PC-9 (cell line): ENCODE data around the gene PAPSS2. TPM values are rescaled to one million over a fixed set of nuclear protein-coding genes. Genes with fewer than 3 reads are reported as not detected.
A peak's percentile ranks its signal among the peaks of the same experiment; 100 is the strongest.

Experiments used
- BruUV-seq: library from RNA; stranded (reverse); fragments of 400-500 nt; replicated peaks from 2 replicates; lab custom pipeline; 2021; lab: Mats Ljungman, UMichigan
- CTCF ChIA-PET: fragments of 300-600 bp; sonication (Branson Sonifier 250); formaldehyde crosslinking; loops from one replicate; lab custom pipeline; 2022; ENCODE audit warnings: antibody characterized with exemption; lab: Charles Lee
- POLR2A ChIA-PET: fragments of 300-600 bp; sonication (Branson Sonifier 250); formaldehyde crosslinking; loops from one replicate; lab custom pipeline; 2022; ENCODE audit warnings: antibody characterized with exemption; ENCODE audit not compliant: unreplicated experiment; lab: Charles Lee
- DNase-seq, 2 experiments: peaks; one replicate each; pipeline versions ENCODE4 v3.0.0 to v3.0.0-alpha.2; 2015 to 2022; ENCODE audit warnings: mixed read lengths in 1 of 2
- H2AFZ ChIP-seq: fragments of 200-600 bp; sonication (generic); 2 replicates; pipeline ENCODE4 v1.8.1; 2017; ENCODE audit warnings: antibody characterized with exemption
- H3F3A ChIP-seq: fragments of 200-600 bp; sonication (generic); 2 replicates; pipeline ENCODE4 v1.8.1; 2017; ENCODE audit warnings: antibody characterized with exemption, mild to moderate bottlenecking, low read depth; ENCODE audit not compliant: insufficient read depth
- H3K27ac ChIP-seq: fragments of 200-600 bp; sonication (generic); 2 replicates; pipeline ENCODE4 v1.6.1; 2016; ENCODE audit warnings: mixed run types
- H3K27me3 ChIP-seq: fragments of 200-600 bp; sonication (generic); 2 replicates; pipeline ENCODE4 v1.6.1; 2016; ENCODE audit warnings: low read depth, mixed run types; ENCODE audit not compliant: insufficient read depth
- H3K36me3 ChIP-seq: fragments of 200-600 bp; sonication (generic); 2 replicates; pipeline ENCODE4 v1.6.1; 2016; ENCODE audit warnings: low read depth, mixed run types
- H3K4me1 ChIP-seq: fragments of 200-600 bp; sonication (generic); replicated peaks from 2 replicates; pipeline ENCODE4 v1.6.1; 2016; ENCODE audit warnings: mixed run types; ENCODE audit not compliant: insufficient read depth
- H3K4me2 ChIP-seq: fragments of 200-600 bp; sonication (generic); 2 replicates; pipeline ENCODE4 v1.6.1; 2017; ENCODE audit warnings: mixed run types
- H3K4me3 ChIP-seq: fragments of 200-600 bp; sonication (generic); 2 replicates; pipeline ENCODE4 v1.6.1; 2016; ENCODE audit warnings: mixed run types
- H3K79me2 ChIP-seq: fragments of 200-600 bp; sonication (generic); 2 replicates; pipeline ENCODE4 v1.6.1; 2017; ENCODE audit warnings: low read depth, mixed run types
- H3K9me2 ChIP-seq: fragments of 200-600 bp; sonication (generic); 2 replicates; pipeline ENCODE4 v1.8.1; 2017; ENCODE audit warnings: mild to moderate bottlenecking; ENCODE audit not compliant: insufficient read depth
- H3K9me3 ChIP-seq: fragments of 200-600 bp; sonication (generic); 2 replicates; pipeline ENCODE4 v1.8.1; 2016; ENCODE audit warnings: low read depth; ENCODE audit not compliant: insufficient read depth
- H4K20me1 ChIP-seq: fragments of 200-600 bp; sonication (generic); 2 replicates; pipeline ENCODE4 v1.8.1; 2017; ENCODE audit not compliant: insufficient read depth
- EZH2 ChIP-seq: fragments of 200-600 bp; sonication (generic); IDR thresholded peaks from 2 replicates; pipeline ENCODE4 v1.8.0; 2017; ENCODE audit warnings: antibody characterized with exemption, low read depth
- intact Hi-C: fragments of 100-400 bp; cut with micrococcal nuclease; formaldehyde crosslinking; loops from one replicate; pipeline ENCODE4 v1.10.0; 2022; ENCODE audit not compliant: unreplicated experiment
- total RNA-seq: library from RNA; stranded (reverse); gene quantifications from 2 replicates; pipeline ENCODE4 v1.2.3, GENCODE V29; 2021
- TF ChIP-seq, protein P1 (sequence below): fragments of 200-600 bp; sonication (generic); conservative IDR thresholded peaks from 2 replicates; pipeline ENCODE4 v1.6.1; 2017; ENCODE audit warnings: mixed run types, antibody characterized with exemption, mild to moderate bottlenecking, moderate library complexity

PAPSS2 gene
- total RNA-seq, 1 experiment from 2014 or later, result 37.4 TPM

DNA sequence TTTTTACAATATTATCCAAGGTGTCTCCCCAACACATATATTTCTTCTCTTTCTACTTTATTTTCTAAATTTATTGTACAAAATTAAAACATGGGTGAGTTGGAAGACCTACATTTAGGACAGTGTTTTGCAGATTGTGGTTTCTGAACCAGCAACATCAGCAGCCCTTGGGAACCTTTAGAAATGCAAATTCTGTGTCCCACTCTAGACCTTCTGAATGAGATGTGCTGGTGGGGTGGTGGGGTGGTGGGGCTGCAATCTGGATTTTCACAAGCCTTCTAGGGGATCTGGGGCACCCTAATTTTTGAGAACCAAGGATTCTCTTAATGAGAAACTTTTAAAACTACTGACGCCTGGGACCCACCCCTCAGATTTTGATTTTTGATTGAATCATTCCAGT is 7.4 kb upstream of the PAPSS2 start:
- Histone ChIP-seq H3K9me3 (no peaks in the 10 kb centered on the region), H3K79me2 (no peaks in the 10 kb centered on the region), H3K4me1 (peaks cover 11% of the 10 kb centered on the region; the same call in 1 of the 2 replicates), H3K27ac (no peak overlapping the region), H4K20me1 (no peaks in the 10 kb centered on the region), H3K36me3 (no peaks in the 10 kb centered on the region), H3F3A (peaks cover 3% of the 10 kb centered on the region; the same call in 1 of the 2 replicates), H3K27me3 (no peaks in the 10 kb centered on the region), H2AFZ (no peak overlapping the region), H3K9me2 (no peaks in the 10 kb centered on the region), H3K4me3 (no peak overlapping the region), H3K4me2 (no peak overlapping the region)
- ChIA-PET CTCF (no interaction called here), POLR2A (no interaction called here)
- intact Hi-C loops, result no loop called here
- no TSS peak for BruUV-seq
- TF ChIP-seq, protein P1, sequence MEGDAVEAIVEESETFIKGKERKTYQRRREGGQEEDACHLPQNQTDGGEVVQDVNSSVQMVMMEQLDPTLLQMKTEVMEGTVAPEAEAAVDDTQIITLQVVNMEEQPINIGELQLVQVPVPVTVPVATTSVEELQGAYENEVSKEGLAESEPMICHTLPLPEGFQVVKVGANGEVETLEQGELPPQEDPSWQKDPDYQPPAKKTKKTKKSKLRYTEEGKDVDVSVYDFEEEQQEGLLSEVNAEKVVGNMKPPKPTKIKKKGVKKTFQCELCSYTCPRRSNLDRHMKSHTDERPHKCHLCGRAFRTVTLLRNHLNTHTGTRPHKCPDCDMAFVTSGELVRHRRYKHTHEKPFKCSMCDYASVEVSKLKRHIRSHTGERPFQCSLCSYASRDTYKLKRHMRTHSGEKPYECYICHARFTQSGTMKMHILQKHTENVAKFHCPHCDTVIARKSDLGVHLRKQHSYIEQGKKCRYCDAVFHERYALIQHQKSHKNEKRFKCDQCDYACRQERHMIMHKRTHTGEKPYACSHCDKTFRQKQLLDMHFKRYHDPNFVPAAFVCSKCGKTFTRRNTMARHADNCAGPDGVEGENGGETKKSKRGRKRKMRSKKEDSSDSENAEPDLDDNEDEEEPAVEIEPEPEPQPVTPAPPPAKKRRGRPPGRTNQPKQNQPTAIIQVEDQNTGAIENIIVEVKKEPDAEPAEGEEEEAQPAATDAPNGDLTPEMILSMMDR, result no peak
- no peak for TF ChIP-seq EZH2
- DNase-seq, result no peak

- Histone ChIP-seq H3K27me3 (no peaks in the 10 kb centered on the region), H3K9me3 (no peaks in the 10 kb centered on the region), H3K79me2 (no peaks in the 10 kb centered on the region), H4K20me1 (no peaks in the 10 kb centered on the region), H3F3A (peaks cover 3% of the 10 kb centered on the region; the same call in 1 of the 2 replicates), H3K27ac (no peak overlapping the region), H2AFZ (no peak overlapping the region), H3K4me3 (no peak overlapping the region), H3K4me2 (no peak overlapping the region), H3K4me1 (peaks cover 15% of the 10 kb centered on the region; the same call in 1 of the 2 replicates), H3K9me2 (no peaks in the 10 kb centered on the region), H3K36me3 (no peaks in the 10 kb centered on the region)
- intact Hi-C loops, result no loop called here
- TF ChIP-seq EZH2, result no peak
- TF ChIP-seq, protein P1, result no peak
- DNase-seq, result peak in 1 of 2 experiments; percentile 58
- ChIA-PET CTCF (no interaction called here), POLR2A (no interaction called here)
- BruUV-seq, result no TSS peak
Observed at GRCh38 chr10:87654212-87654611, 5.5 kb upstream of the PAPSS2 start.

DNA sequence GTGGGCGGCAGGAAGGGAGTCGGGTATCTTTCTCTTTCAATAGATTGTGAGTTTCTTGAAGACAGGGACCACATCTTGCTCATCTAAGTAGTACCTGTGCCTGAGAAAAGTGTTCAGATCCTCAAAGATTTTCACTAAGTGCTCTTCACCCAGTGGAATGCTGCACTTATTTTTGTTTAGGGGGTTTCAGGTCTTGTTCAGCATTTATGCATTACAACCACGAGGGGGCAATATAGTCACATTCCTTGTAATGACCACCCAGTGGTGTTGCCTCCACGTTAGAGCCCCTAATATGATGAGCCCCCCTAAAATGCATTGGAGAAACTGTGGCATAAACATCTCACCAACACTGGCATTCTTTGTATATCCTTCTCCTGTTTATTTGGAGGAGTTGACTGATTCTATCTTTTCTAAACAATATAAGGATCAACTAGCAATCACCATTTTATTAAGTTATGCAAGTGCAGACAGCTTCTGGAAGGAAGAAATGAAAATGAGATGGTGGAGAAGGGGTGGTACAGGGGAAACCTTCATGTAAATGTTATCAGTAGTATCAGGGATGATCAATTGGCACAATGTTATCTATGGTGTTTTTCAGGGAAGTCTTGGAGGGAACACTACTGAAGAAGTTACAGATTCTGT is 3.1 kb upstream of the PAPSS2 start:
- Histone ChIP-seq H3K4me2 (no peak overlapping the region), H3F3A (peaks cover 3% of the 10 kb centered on the region; the same call in 1 of the 2 replicates), H3K4me3 (no peak overlapping the region), H3K27ac (no peak overlapping the region), H3K9me3 (no peaks in the 10 kb centered on the region), H3K27me3 (no peaks in the 10 kb centered on the region), H2AFZ (no peak overlapping the region), H3K79me2 (no peaks in the 10 kb centered on the region), H3K9me2 (no peaks in the 10 kb centered on the region), H4K20me1 (no peaks in the 10 kb centered on the region), H3K4me1 (peaks cover 15% of the 10 kb centered on the region; the same call in 1 of the 2 replicates), H3K36me3 (no peaks in the 10 kb centered on the region)
- no peak for TF ChIP-seq EZH2
- TF ChIP-seq, protein P1, result peak; percentile 76
- no peak for DNase-seq
- BruUV-seq, result no TSS peak
- ChIA-PET POLR2A (no interaction called here), CTCF (no interaction called here)
- intact Hi-C loops, result loop anchor here (2.0 to 5.0 kb wide), 3 partner anchors 51 to 124 kb away; no protein-coding TSS in a partner anchor
